ENCODE data around the gene SYT13. TPM values are rescaled to one million over a fixed set of nuclear protein-coding genes. Genes with fewer than 3 reads are reported as not detected.

SYT13 gene
- total and polyA plus RNA-seq, 10 of the 15 experiments (the other 5 are each of a cell fraction or from before 2014, with no cell fraction given): not detected

- no peak overlapping the region for H3K4me2 ChIP-seq (ENCODE audit: control insufficient read depth, insufficient read depth)
- ChIA-PET SMC1A (ENCODE audit: uncharacterized antibody, unreplicated experiment) (no interaction called here), CTCF (interaction anchor here (0.6 kb wide), 1 partner anchor 16 kb away, joined by 3 read pairs; no protein-coding TSS in a partner anchor), RAD21 (ENCODE audit: unreplicated experiment) (no interaction called here), POLR2A (no interaction called here)
- in situ Hi-C loops (cut with MboI) (no loop called here), intact Hi-C loops (cut with micrococcal nuclease; ENCODE audit: unreplicated experiment) (no loop called here)
- no peaks in the 10 kb centered on the region for H4K20me1 ChIP-seq (ENCODE audit: control insufficient read depth, insufficient read depth)
- H3K9ac ChIP-seq (ENCODE audit: control insufficient read depth, insufficient read depth, low read length): no peak overlapping the region
- no peak overlapping the region for H3K4me3 ChIP-seq
- H3K27me3 ChIP-seq (replicated peaks in 1 of 2; ENCODE audit: control insufficient read depth in 2 of 2, insufficient read depth in 2 of 2, low read length in 1 of 2): no peaks in the 10 kb centered on the region
- no peak overlapping the region for H3K27ac ChIP-seq (ENCODE audit: control insufficient read depth, insufficient read depth)
- no peak overlapping the region for H2AFZ ChIP-seq (ENCODE audit: control insufficient read depth, low read depth, low read length)
- no peaks in the 10 kb centered on the region for H3K79me2 ChIP-seq (ENCODE audit: control insufficient read depth, insufficient read depth, low read length)
- H3K36me3 ChIP-seq (ENCODE audit: control insufficient read depth in 2 of 2, insufficient read depth in 2 of 2, low read length in 1 of 2): no peaks in the 10 kb centered on the region
- FAIRE-seq (no peak), DNase-seq (ENCODE audit: low read depth, low spot score) (no peak), ATAC-seq (no peak)
- BruUV-seq (replicated peaks): no TSS peak
- WGBS (ENCODE audit: insufficient coverage, insufficient replicate concordance, low lambda C conversion rate, missing lambda C conversion rate): 30% methylated on average over 4 of the region's 4 CpGs
- peaks cover 4% of the 10 kb centered on the region for H3K4me1 ChIP-seq (ENCODE audit: control insufficient read depth, insufficient read depth, low read length)
- no peaks in the 10 kb centered on the region for H3K9me3 ChIP-seq (replicated peaks; ENCODE audit: control insufficient read depth, insufficient read depth, low read length)
- TF ChIP-seq ZNF384 (IDR thresholded peaks at IDR 0.05; ENCODE audit: borderline replicate concordance, low read depth, low read length) (no peak), POU2F2 (IDR thresholded peaks at IDR 0.05; ENCODE audit: borderline replicate concordance, low read depth, low read length) (no peak), MEF2A (IDR thresholded peaks at IDR 0.05; ENCODE audit: insufficient read depth, low read depth, low read length) (no peak), CTCF (IDR thresholded peaks at IDR 0.05 in 2 of 3, conservative IDR thresholded peaks at IDR 0.05 in 1 of 3; ENCODE audit: control insufficient read depth in 2 of 3, extremely low read depth in 1 of 3, insufficient read depth in 1 of 3, low read depth in 3 of 3, low read length in 3 of 3) (no peak), LARP7 (IDR thresholded peaks at IDR 0.05) (no peak), MTA2 (IDR thresholded peaks at IDR 0.05; ENCODE audit: low read depth) (no peak), CREB1 (IDR thresholded peaks at IDR 0.05; ENCODE audit: low read depth) (no peak), NFXL1 (IDR thresholded peaks at IDR 0.05; ENCODE audit: borderline replicate concordance) (no peak)
Observed at GRCh38 chr11:45218705-45219104, 67.4 kb downstream of the SYT13 start.

Data from GM12878 (cell line).